ENCODE results near the gene TULP4.

DNA sequence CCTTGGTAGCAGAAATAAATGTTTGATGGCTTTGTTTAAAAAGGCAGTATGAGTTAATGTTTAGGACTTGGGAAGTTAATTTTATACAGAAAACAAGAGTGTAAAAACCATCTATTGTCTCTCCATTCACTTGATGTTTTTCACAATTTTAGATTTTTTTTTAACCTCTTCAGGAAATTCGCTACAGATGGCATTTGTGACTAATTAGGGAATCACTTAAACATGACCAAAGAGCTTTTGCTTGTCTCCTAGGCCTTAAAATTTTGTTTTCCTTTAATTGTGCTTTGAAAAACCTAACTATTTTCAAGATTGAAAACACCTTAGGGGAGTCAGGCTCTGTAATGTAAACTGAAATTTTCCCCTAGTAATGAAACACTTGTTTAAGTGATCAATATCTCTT, 17.3 kb downstream of the TULP4 start:
- TF ChIP-seq, protein P1, sequence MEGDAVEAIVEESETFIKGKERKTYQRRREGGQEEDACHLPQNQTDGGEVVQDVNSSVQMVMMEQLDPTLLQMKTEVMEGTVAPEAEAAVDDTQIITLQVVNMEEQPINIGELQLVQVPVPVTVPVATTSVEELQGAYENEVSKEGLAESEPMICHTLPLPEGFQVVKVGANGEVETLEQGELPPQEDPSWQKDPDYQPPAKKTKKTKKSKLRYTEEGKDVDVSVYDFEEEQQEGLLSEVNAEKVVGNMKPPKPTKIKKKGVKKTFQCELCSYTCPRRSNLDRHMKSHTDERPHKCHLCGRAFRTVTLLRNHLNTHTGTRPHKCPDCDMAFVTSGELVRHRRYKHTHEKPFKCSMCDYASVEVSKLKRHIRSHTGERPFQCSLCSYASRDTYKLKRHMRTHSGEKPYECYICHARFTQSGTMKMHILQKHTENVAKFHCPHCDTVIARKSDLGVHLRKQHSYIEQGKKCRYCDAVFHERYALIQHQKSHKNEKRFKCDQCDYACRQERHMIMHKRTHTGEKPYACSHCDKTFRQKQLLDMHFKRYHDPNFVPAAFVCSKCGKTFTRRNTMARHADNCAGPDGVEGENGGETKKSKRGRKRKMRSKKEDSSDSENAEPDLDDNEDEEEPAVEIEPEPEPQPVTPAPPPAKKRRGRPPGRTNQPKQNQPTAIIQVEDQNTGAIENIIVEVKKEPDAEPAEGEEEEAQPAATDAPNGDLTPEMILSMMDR (IDR thresholded peaks at IDR 0.05) = no peak
- no peak for TF ChIP-seq POLR2A (IDR thresholded peaks at IDR 0.05)
